PC-3 (cell line): ENCODE data around the gene TMEM176A. TPM values are rescaled to one million over a fixed set of nuclear protein-coding genes. Genes with fewer than 3 reads are reported as not detected.
"Not testable (repeated sequence)": the region's sequence is repeated elsewhere in the genome, so short reads cannot be mapped to it uniquely, and the experiment has no call there.

Source experiments
- ATAC-seq: fragments of 200-7000 bp; cut with Tn5 transposase; 2 replicates; pipeline ENCODE4 v1.9.1; 2020; ENCODE audit warnings: mild to moderate bottlenecking, moderate library complexity
- BruUV-seq: library from RNA; stranded (reverse); fragments of 400-500 nt; replicated peaks from 2 replicates; lab custom pipeline; 2021; lab: Mats Ljungman, UMichigan
- CTCF ChIA-PET: fragments of 300-600 bp; sonication (Branson Sonifier 250); formaldehyde crosslinking; loops from one replicate; lab custom pipeline; 2022; ENCODE audit warnings: antibody characterized with exemption; lab: Charles Lee
- POLR2A ChIA-PET: fragments of 300-600 bp; sonication (Branson Sonifier 250); formaldehyde crosslinking; loops from one replicate; lab custom pipeline; 2022; ENCODE audit warnings: antibody characterized with exemption; ENCODE audit not compliant: unreplicated experiment; lab: Charles Lee
- DNase-seq: peaks from one replicate; pipeline ENCODE4 v3.0.0-alpha.2; 2015
- H2AFZ ChIP-seq: fragments of 300-600 bp; sonication (generic); 2 replicates; pipeline ENCODE4 v1.6.0; 2016; ENCODE audit warnings: antibody characterized with exemption, low read length
- H3F3A ChIP-seq: fragments of 300-600 bp; sonication (generic); one replicate; pipeline ENCODE4 v1.6.0; 2017; ENCODE audit warnings: antibody characterized with exemption, low read length, control low read depth, mild to moderate bottlenecking; ENCODE audit not compliant: unreplicated experiment
- H3K27ac ChIP-seq: fragments of 300-600 bp; sonication (generic); 2 replicates; pipeline ENCODE4 v1.5.1; 2016; ENCODE audit warnings: mild to moderate bottlenecking, low read length
- H3K27me3 ChIP-seq: fragments of 300-600 bp; sonication (generic); 2 replicates; pipeline ENCODE4 v1.6.1; 2016; ENCODE audit warnings: low read length, mixed read lengths
- H3K36me3 ChIP-seq: fragments of 300-600 bp; sonication (generic); 2 replicates; pipeline ENCODE4 v1.6.1; 2016; ENCODE audit warnings: low read depth, mixed run types, low read length, mixed read lengths
- H3K4me1 ChIP-seq: fragments of 300-600 bp; sonication (generic); 2 replicates; pipeline ENCODE4 v1.5.1; 2016; ENCODE audit warnings: low read length; ENCODE audit not compliant: insufficient read depth
- H3K4me2 ChIP-seq: fragments of 300-600 bp; sonication (generic); 2 replicates; pipeline ENCODE4 v1.6.0; 2016; ENCODE audit warnings: low read length
- H3K4me3 ChIP-seq: fragments of 300-600 bp; sonication (generic); 2 replicates; pipeline ENCODE4 v1.5.1; 2016; ENCODE audit warnings: mild to moderate bottlenecking, low read length, mixed read lengths
- H3K79me2 ChIP-seq: fragments of 300-600 bp; sonication (generic); 2 replicates; pipeline ENCODE4 v1.6.1; 2017; ENCODE audit warnings: low read length, mixed read lengths
- H3K9ac ChIP-seq: fragments of 300-600 bp; sonication (generic); 2 replicates; pipeline ENCODE4 v1.6.0; 2016; ENCODE audit warnings: mild to moderate bottlenecking, low read length
- H3K9me2 ChIP-seq: fragments of 300-600 bp; sonication (generic); replicated peaks from 2 replicates; pipeline ENCODE4 v1.6.1; 2016; ENCODE audit warnings: mixed run types, low read length, mixed read lengths
- H3K9me3 ChIP-seq: fragments of 300-600 bp; sonication (generic); 2 replicates; pipeline ENCODE4 v1.6.1; 2016; ENCODE audit warnings: low read length, mixed read lengths
- H4K20me1 ChIP-seq: fragments of 300-600 bp; sonication (generic); 2 replicates; pipeline ENCODE4 v1.6.1; 2016; ENCODE audit warnings: low read length, mixed read lengths
- EZH2 ChIP-seq: fragments of 300-600 bp; sonication (generic); IDR thresholded peaks from one replicate; pipeline ENCODE4 v1.6.1; 2017; ENCODE audit warnings: antibody characterized with exemption, mild to moderate bottlenecking, low read length; ENCODE audit not compliant: unreplicated experiment
- EZH2phosphoT487 ChIP-seq: fragments of 300-600 bp; sonication (generic); IDR thresholded peaks from 2 replicates; pipeline ENCODE4 v1.6.1; 2018; ENCODE audit warnings: mild to moderate bottlenecking, antibody characterized with exemption, low read length, borderline replicate concordance
- intact Hi-C: fragments of 100-400 bp; cut with micrococcal nuclease; formaldehyde crosslinking; loops from 2 replicates; pipeline ENCODE4 v1.9.0; 2023
- total RNA-seq: library from RNA; depleted of rRNA; stranded (reverse); fragments of >200 nt; gene quantifications from 2 replicates; pipeline ENCODE4 v1.2.3, GENCODE V29; 2014
- TF ChIP-seq, protein P1 (sequence below): fragments of 300-600 bp; sonication (generic); conservative IDR thresholded peaks from 2 replicates; pipeline ENCODE4 v1.5.1; 2017; ENCODE audit warnings: antibody characterized with exemption, low read depth, mild to moderate bottlenecking, low read length

Gene TMEM176A
- total RNA-seq, 1 experiment from 2014 or later: not detected

DNA sequence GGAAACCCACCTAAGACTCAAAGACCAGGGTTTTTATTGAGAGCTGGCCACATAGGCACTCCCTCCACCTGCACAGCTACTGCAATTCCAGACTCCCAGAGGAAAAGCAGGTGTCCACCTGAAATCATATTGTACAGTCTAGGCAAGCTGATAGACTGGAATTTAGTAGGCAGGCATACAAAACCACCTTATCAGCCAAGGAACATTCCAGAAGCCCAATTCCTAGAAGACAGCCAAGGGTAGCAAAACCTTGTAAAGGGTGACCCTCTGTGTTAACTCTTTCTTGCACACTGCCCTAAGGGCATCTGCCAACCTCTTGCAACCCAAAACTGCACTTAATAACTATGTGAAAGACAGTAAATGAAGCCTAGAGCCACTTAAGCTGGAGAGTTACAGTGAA is 5.3 kb downstream of the TMEM176A start:
- POLR2A ChIA-PET: no interaction called here
- intact Hi-C loops: no loop called here
- Histone ChIP-seq H3K27me3 (peaks cover 44% of the 10 kb centered on the region), H4K20me1 (no peaks in the 10 kb centered on the region), H3K9ac (no peak overlapping the region), H3K36me3 (no peaks in the 10 kb centered on the region), H3K9me3 (no peaks in the 10 kb centered on the region), H3F3A (no peaks in the 10 kb centered on the region), H3K9me2 (no peaks in the 10 kb centered on the region), H3K4me1 (no peaks in the 10 kb centered on the region), H2AFZ (no peak overlapping the region), H3K27ac (no peak overlapping the region), H3K79me2 (no peaks in the 10 kb centered on the region), H3K4me2 (no peak overlapping the region), H3K4me3 (no peak overlapping the region)
- BruUV-seq: no TSS peak
- CTCF ChIA-PET: no interaction called here
- no peak for TF ChIP-seq EZH2
- DNase-seq: no peak
- no peak for ATAC-seq

DNA sequence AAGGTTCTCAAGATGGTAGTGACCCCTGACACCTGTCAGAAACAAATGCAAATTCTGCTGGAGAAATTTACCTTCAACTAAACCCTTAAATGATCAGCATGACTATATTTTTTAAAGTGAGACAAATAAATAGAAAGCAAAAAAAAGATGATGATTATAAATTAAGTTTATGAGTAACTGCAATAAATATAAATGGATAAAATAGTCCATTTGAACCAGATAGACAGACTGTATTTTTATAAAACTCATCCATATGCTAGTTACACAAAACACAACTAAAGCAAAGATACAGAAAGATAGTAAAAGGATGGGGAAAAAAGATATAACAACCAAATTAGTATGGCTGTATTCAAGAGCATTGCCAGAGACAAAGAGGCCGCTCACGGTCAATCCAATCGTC is 5.9 kb downstream of the TMEM176A start:
- POLR2A ChIA-PET: no interaction called here
- H2AFZ ChIP-seq: no peak overlapping the region

DNA sequence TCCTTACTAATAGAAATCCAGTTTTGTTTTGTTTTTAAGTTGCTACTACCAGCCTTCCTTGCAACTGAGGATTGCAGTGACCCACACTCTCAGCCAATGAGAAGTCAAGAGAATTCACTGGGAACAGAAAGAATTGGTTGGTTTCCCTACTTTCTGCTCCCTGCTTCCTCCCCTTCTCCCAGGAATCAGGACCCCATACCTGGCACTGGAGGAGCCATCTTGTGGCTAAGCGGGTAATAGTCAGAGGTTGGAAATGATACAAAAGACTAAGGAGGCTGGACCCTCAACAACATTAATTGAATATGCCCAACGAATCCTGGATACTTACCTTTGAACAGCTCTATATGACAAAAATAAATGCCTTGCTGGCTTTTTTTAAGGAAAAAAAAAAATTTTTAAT is 6.3 kb downstream of the TMEM176A start:
- H3K9me3 ChIP-seq: no peaks in the 10 kb centered on the region
- no peaks in the 10 kb centered on the region for H3K4me1 ChIP-seq
- no TSS peak for BruUV-seq
- no peak overlapping the region for H3K4me2 ChIP-seq
- intact Hi-C loops: no loop called here
- no peaks in the 10 kb centered on the region for H3K79me2 ChIP-seq
- H2AFZ ChIP-seq: no peak overlapping the region
- H3F3A ChIP-seq: no peaks in the 10 kb centered on the region
- H3K27me3 ChIP-seq: peaks cover 34% of the 10 kb centered on the region
- no peak overlapping the region for H3K9ac ChIP-seq
- H3K9me2 ChIP-seq: no peaks in the 10 kb centered on the region
- TF ChIP-seq, protein P1, sequence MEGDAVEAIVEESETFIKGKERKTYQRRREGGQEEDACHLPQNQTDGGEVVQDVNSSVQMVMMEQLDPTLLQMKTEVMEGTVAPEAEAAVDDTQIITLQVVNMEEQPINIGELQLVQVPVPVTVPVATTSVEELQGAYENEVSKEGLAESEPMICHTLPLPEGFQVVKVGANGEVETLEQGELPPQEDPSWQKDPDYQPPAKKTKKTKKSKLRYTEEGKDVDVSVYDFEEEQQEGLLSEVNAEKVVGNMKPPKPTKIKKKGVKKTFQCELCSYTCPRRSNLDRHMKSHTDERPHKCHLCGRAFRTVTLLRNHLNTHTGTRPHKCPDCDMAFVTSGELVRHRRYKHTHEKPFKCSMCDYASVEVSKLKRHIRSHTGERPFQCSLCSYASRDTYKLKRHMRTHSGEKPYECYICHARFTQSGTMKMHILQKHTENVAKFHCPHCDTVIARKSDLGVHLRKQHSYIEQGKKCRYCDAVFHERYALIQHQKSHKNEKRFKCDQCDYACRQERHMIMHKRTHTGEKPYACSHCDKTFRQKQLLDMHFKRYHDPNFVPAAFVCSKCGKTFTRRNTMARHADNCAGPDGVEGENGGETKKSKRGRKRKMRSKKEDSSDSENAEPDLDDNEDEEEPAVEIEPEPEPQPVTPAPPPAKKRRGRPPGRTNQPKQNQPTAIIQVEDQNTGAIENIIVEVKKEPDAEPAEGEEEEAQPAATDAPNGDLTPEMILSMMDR: no peak; the same call in 1 of the 2 replicates
- TF ChIP-seq EZH2phosphoT487 (no peak), EZH2 (no peak)
- POLR2A ChIA-PET: no interaction called here
- ATAC-seq (no peak), DNase-seq (no peak)
- no peaks in the 10 kb centered on the region for H4K20me1 ChIP-seq
- no peaks in the 10 kb centered on the region for H3K36me3 ChIP-seq
- CTCF ChIA-PET: no interaction called here
- no peak overlapping the region for H3K4me3 ChIP-seq
- no peak overlapping the region for H3K27ac ChIP-seq

More for the DNA sequence above, 5.9 kb downstream of the TMEM176A start:
- H3K27ac ChIP-seq: no peak overlapping the region
- DNase-seq (no peak), ATAC-seq (no peak)
- no peaks in the 10 kb centered on the region for H3K9me3 ChIP-seq
- intact Hi-C loops: no loop called here
- no peak overlapping the region for H3K9ac ChIP-seq
- CTCF ChIA-PET: no interaction called here
- no peaks in the 10 kb centered on the region for H4K20me1 ChIP-seq
- H3K36me3 ChIP-seq: no peaks in the 10 kb centered on the region
- peaks cover 38% of the 10 kb centered on the region for H3K27me3 ChIP-seq
- BruUV-seq: no TSS peak
- no peaks in the 10 kb centered on the region for H3K4me1 ChIP-seq
- no peak overlapping the region for H3K4me2 ChIP-seq
- no peak overlapping the region for H3K4me3 ChIP-seq
- no peaks in the 10 kb centered on the region for H3F3A ChIP-seq
- TF ChIP-seq, protein P1: no peak
- no peak for TF ChIP-seq EZH2phosphoT487
- no peak for TF ChIP-seq EZH2
- no peaks in the 10 kb centered on the region for H3K9me2 ChIP-seq
- H3K79me2 ChIP-seq: no peaks in the 10 kb centered on the region

DNA sequence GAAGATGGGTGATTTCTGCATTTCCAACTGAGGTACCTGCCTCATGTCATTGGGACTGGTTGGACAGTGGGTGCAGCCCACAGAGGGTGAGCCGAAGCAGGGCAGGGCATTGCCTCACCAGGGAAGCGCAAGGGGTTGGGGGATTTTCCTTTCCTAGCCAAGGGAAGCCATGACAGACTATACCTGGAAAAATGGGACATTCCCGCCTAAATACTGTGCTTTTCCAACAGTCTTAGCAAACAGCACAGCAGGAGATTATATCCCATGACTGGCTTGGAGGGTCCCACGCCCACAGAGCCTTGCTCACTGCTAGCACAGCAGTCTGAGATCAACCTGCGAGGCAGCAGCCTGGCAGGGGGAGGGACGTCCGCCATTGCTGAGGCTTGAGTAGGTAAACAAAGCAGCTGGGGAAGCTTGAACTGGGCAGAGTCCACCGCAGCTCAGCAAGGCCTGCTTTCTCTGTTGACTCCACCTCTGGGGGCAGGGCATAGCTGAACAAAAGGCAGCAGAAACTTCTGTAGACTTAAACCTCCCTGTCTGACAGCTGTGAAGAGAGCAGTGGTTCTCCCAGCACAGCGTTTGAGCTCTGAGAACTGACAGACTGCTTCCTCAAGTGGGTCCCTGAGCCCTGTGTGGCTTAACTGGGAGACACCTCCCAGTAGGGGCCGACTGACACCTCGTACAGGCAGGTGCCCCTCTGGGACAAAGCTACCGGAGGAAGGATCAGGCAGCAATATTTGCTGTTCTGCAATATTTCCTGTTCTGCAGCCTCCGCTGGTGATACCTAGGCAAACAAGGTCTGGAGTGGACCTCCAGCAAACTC is 7.3 kb downstream of the TMEM176A start:
- DNase-seq, CTCF ChIA-PET, POLR2A ChIA-PET, H3K36me3 ChIP-seq, H4K20me1 ChIP-seq, H3F3A ChIP-seq, H3K9me2 ChIP-seq, H3K4me3 ChIP-seq, BruUV-seq, intact Hi-C loops, H3K4me1 ChIP-seq, H3K79me2 ChIP-seq, H3K27ac ChIP-seq, H3K4me2 ChIP-seq, H2AFZ ChIP-seq, ATAC-seq, H3K9me3 ChIP-seq, H3K9ac ChIP-seq: not testable (repeated sequence)
- peaks cover 25% of the 10 kb centered on the region for H3K27me3 ChIP-seq
